ENCODE results near the gene FOXO3. TPM values are rescaled to one million over a fixed set of nuclear protein-coding genes. Genes with fewer than 3 reads are reported as not detected.

Gene FOXO3
- total RNA-seq, 1 experiment from 2014 or later: 22.1 TPM

DNA sequence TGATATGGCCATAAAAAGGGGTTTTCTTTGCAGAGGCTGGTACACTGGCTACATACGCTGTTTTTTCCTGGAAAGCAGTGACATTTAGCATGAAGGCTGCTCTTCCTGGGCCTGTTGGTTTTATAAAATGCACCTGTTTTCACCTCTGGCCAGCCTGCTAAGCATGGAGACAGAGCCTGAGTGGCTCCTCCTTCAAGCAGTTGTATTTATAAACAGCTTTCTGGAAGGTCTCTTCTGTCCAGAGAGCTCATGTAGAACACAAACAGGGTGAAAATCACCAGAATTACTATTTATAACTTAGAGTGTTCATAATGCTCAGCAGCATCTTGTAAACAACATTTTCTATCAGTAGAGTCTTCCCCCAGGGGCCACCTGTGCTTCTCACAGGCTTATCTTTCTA, 109.0 kb downstream of the FOXO3 start:
- H3K79me2 ChIP-seq (ENCODE audit: insufficient read depth, low read length): peaks cover 4% of the 10 kb centered on the region; the same call in 1 of the 2 replicates
- TF ChIP-seq CTCF (conservative IDR thresholded peaks at IDR 0.05): no peak
- H3K4me1 Mint-ChIP-seq: peaks cover 44 to 58% of the 10 kb centered on the region in 2 experiments

More for the DNA sequence above, 109.0 kb downstream of the FOXO3 start:
- Histone ChIP-seq H3K56ac (ENCODE audit: insufficient read length, low read depth, low read length) (no peak overlapping the region), H3K9me3 (ENCODE audit: control insufficient read depth, low read depth, low read length) (no peaks in the 10 kb centered on the region), H2BK20ac (ENCODE audit: low read depth, low read length, poor library complexity, severe bottlenecking) (no peak overlapping the region), H3K18ac (ENCODE audit: insufficient read length, low read depth, low read length) (no peak overlapping the region), H2BK15ac (ENCODE audit: low read depth, low read length) (no peak overlapping the region), H4K20me1 (ENCODE audit: control insufficient read depth, insufficient read depth, insufficient read length) (no peaks in the 10 kb centered on the region), H3K79me1 (ENCODE audit: insufficient read depth, low read depth, low read length, poor library complexity, severe bottlenecking) (no peaks in the 10 kb centered on the region), H3K27ac (ENCODE audit: insufficient read length, low read depth, low read length) (no peak overlapping the region), H3K27me3 (ENCODE audit: insufficient read depth, low read length) (no peaks in the 10 kb centered on the region), H2AK5ac (ENCODE audit: insufficient read length, low read length) (no peak overlapping the region), H4K5ac (ENCODE audit: insufficient read length, low read depth, low read length) (no peak overlapping the region), H3K23me2 (ENCODE audit: insufficient read length, low read depth, low read length, poor library complexity, severe bottlenecking) (no peaks in the 10 kb centered on the region), H3K4me1 (ENCODE audit: insufficient read depth, low read length) (peaks cover 7% of the 10 kb centered on the region; the same call in 1 of the 2 replicates), H2AFZ (ENCODE audit: low read length) (no peak overlapping the region), H3K4ac (ENCODE audit: low read depth, low read length) (no peak overlapping the region), H3K23ac (ENCODE audit: insufficient read length, low read depth, low read length) (no peak overlapping the region), H2BK12ac (ENCODE audit: insufficient read length, low read depth, low read length) (no peak overlapping the region), H2BK120ac (ENCODE audit: low read depth, low read length, poor library complexity, severe bottlenecking) (no peak overlapping the region), H2BK5ac (ENCODE audit: insufficient read length, low read length) (no peak overlapping the region), H3K9ac (ENCODE audit: extremely low read depth, insufficient read length, low read length) (no peak overlapping the region), H4K91ac (ENCODE audit: insufficient read length, low read depth, low read length) (no peak overlapping the region), H3K14ac (ENCODE audit: insufficient read depth, low read length) (no peak overlapping the region), H3K4me2 (ENCODE audit: insufficient read depth, insufficient read length, low read length) (no peak overlapping the region), H4K8ac (replicated peaks; ENCODE audit: insufficient read length, low read depth, low read length) (no peak overlapping the region), H3T11ph (ENCODE audit: low read length) (no peak overlapping the region)
- H3K36me3 Mint-ChIP-seq (ENCODE audit: insufficient read depth in 1 of 3, low read depth in 3 of 3): peaks cover 6 to 10% (median 10%) of the 10 kb centered on the region in 3 experiments; a peak in 5 of 7 replicates
- WGBS (ENCODE audit: extremely low coverage, insufficient read length, low lambda C conversion rate): no CpG with 5 or more reads among the region's 1 CpG
- peaks cover 4% of the 10 kb centered on the region for H3K27me3 Mint-ChIP-seq (ENCODE audit: low read depth)
- no peak for DNase-seq
- H3K4me3 Mint-ChIP-seq: no peak overlapping the region
- H3K9me3 Mint-ChIP-seq: no peaks in the 10 kb centered on the region
- H3K27ac Mint-ChIP-seq: no peak overlapping the region; a peak in 1 of 7 replicates
